Caco-2 (cell line): ENCODE measurements around the gene MMP11. TPM values are rescaled to one million over a fixed set of nuclear protein-coding genes. Genes with fewer than 3 reads are reported as not detected.

Experiments used
- BruUV-seq: library from RNA; stranded (reverse); fragments of 400-500 nt; replicated peaks from 2 replicates; lab custom pipeline; 2021; lab: Mats Ljungman, UMichigan
- CTCF ChIA-PET: fragments of 300-600 bp; sonication (Branson Sonifier 250); formaldehyde crosslinking; loops from one replicate; lab custom pipeline; 2022; ENCODE audit warnings: antibody characterized with exemption; lab: Charles Lee
- POLR2A ChIA-PET: fragments of 300-600 bp; sonication (Branson Sonifier 250); formaldehyde crosslinking; loops from one replicate; lab custom pipeline; 2022; ENCODE audit warnings: antibody characterized with exemption; lab: Charles Lee
- DNase-seq, 2 experiments: peaks; one replicate each; pipeline versions ENCODE4 v3.0.0 to v3.0.0-alpha.2; 2020 to 2022
- H3K27me3 ChIP-seq: replicated peaks from 2 replicates; pipeline ENCODE4 v1.6.0; 2011; ENCODE audit warnings: low read length; ENCODE audit not compliant: control insufficient read depth, insufficient read depth
- H3K36me3 ChIP-seq: 2 replicates; pipeline ENCODE4 v1.5.1; 2011; ENCODE audit warnings: low read length; ENCODE audit not compliant: control insufficient read depth, insufficient read depth
- H3K4me1 ChIP-seq: fragments of 250-450 bp; sonication (Bioruptor Pico); 2 replicates; pipeline ENCODE4 v1.5.1; 2020; ENCODE audit warnings: mild to moderate bottlenecking
- H3K4me3 ChIP-seq: 2 replicates; pipeline ENCODE4 v1.5.1; 2011; ENCODE audit warnings: low read depth, mild to moderate bottlenecking, control low read depth, low read length
- H3K9me3 ChIP-seq: fragments of 250-450 bp; sonication (Bioruptor Pico); 2 replicates; pipeline ENCODE4 v1.5.1; 2020; ENCODE audit warnings: mild to moderate bottlenecking, moderate library complexity
- H3K27ac Mint-ChIP-seq: one replicate; pipeline ENCODE4 v1.8.0; 2022; ENCODE audit warnings: mixed read lengths; ENCODE audit not compliant: unreplicated experiment
- H3K27me3 Mint-ChIP-seq: one replicate; pipeline ENCODE4 v1.8.0; 2022; ENCODE audit warnings: mixed read lengths; ENCODE audit not compliant: insufficient read depth, unreplicated experiment
- H3K36me3 Mint-ChIP-seq: one replicate; pipeline ENCODE4 v1.8.0; 2022; ENCODE audit warnings: mild to moderate bottlenecking, mixed read lengths; ENCODE audit not compliant: insufficient read depth, unreplicated experiment
- H3K4me1 Mint-ChIP-seq: one replicate; pipeline ENCODE4 v1.8.0; 2022; ENCODE audit warnings: low read depth, mixed read lengths; ENCODE audit not compliant: unreplicated experiment
- H3K4me3 Mint-ChIP-seq: one replicate; pipeline ENCODE4 v1.8.0; 2022; ENCODE audit warnings: mild to moderate bottlenecking, moderate library complexity, mixed read lengths; ENCODE audit not compliant: unreplicated experiment
- H3K9me3 Mint-ChIP-seq: one replicate; pipeline ENCODE4 v1.8.0; 2022; ENCODE audit warnings: mixed read lengths; ENCODE audit not compliant: unreplicated experiment
- intact Hi-C: fragments of 100-400 bp; cut with micrococcal nuclease; formaldehyde crosslinking; loops from one replicate; pipeline ENCODE4 v1.10.0; 2022; ENCODE audit not compliant: unreplicated experiment
- total RNA-seq: library from RNA; stranded (reverse); gene quantifications from 2 replicates; pipeline ENCODE4 v1.2.3, GENCODE V29; 2022
- TF ChIP-seq, protein P1 (sequence below), 2 experiments: fragments of 200-600 bp in 1 of 2; IDR thresholded peaks; 1 replicate in 1 of 2; 2 replicates in 1 of 2; pipeline versions ENCODE4 v1.5.1 to v1.8.0; 2011 to 2022; ENCODE audit warnings: antibody characterized with exemption in 1 of 2, control low read depth in 1 of 2, inconsistent platforms in 1 of 2, low read depth in 1 of 2, low read length in 1 of 2, mild to moderate bottlenecking in 1 of 2, moderate library complexity in 1 of 2; ENCODE audit not compliant: insufficient read depth in 1 of 2, severe bottlenecking in 1 of 2, unreplicated experiment in 1 of 2

MMP11 gene
- total RNA-seq, 1 experiment from 2014 or later, result 11.6 TPM

DNA sequence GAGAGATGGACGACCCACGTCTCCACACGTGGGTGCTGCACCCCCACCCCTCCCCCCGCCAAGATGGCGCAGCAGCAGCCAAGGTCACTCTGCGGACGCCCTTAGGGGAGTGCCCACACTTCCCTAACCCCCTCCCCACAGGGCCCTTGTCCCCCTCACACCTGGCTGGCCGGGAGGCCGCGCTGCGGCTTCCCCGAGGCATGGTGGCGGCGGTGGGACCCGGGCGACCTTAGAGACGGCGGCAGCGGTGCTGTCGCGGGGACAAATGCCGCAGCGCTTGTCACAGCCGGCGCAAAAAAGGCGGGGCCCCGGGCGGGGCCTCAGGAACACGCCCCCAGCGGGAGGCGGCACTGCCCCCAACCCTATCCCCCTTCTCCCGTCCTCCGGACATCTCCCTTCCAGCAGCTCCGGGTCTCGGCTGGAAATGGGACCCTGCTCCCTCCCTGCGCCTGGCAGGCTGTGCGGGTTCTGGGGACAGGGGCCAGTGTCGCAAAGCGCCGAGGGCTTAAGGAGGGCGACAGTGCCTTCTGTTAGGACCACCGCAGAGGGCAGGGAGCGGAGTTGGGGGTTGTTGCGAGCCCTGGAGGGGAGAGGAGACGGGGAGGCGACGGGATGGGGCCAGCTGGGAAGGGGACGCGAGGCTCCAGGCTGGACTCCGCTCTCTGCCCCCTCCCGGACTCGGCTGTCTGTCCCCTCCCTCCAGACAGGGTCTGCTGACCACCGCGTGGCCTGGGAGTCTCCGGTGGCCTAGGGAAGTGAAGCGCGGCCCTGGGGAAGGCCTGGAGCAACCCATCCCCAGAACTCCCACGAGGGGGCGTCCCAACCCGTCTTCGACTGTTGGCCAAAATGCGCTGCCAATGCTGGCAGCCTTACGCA lies 4.7 kb upstream of the MMP11 start, which contains the start of gene CHCHD10:
Gene CHCHD10, minus strand, starts transcription at position 300 of the 876 bp plus-strand sequence. Its CDS starts 98 bp downstream, at position 202.
- intact Hi-C loops, result loop anchor here (1.0 kb wide), 1 partner anchor 19 kb away; no protein-coding TSS in a partner anchor
- no peaks in the 10 kb centered on the region for H3K4me1 Mint-ChIP-seq
- no peaks in the 10 kb centered on the region for H3K27me3 ChIP-seq
- TF ChIP-seq, protein P1, sequence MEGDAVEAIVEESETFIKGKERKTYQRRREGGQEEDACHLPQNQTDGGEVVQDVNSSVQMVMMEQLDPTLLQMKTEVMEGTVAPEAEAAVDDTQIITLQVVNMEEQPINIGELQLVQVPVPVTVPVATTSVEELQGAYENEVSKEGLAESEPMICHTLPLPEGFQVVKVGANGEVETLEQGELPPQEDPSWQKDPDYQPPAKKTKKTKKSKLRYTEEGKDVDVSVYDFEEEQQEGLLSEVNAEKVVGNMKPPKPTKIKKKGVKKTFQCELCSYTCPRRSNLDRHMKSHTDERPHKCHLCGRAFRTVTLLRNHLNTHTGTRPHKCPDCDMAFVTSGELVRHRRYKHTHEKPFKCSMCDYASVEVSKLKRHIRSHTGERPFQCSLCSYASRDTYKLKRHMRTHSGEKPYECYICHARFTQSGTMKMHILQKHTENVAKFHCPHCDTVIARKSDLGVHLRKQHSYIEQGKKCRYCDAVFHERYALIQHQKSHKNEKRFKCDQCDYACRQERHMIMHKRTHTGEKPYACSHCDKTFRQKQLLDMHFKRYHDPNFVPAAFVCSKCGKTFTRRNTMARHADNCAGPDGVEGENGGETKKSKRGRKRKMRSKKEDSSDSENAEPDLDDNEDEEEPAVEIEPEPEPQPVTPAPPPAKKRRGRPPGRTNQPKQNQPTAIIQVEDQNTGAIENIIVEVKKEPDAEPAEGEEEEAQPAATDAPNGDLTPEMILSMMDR (IDR thresholded peaks at IDR 0.05; ENCODE audit: insufficient read depth in 1 of 2, low read depth in 1 of 2, low read length in 1 of 2, severe bottlenecking in 1 of 2, unreplicated experiment in 1 of 2), result peak; percentile 83 to 84
- peaks cover 22% of the 10 kb centered on the region for H3K4me1 ChIP-seq
- H3K4me3 Mint-ChIP-seq, result peak within 1 kb of the TSS; percentile 87
- TSS peak; percentile 75 for BruUV-seq
- peaks cover 11% of the 10 kb centered on the region for H3K36me3 Mint-ChIP-seq
- peak within 1 kb of the TSS; percentile 75 for H3K4me3 ChIP-seq
- H3K9me3 Mint-ChIP-seq, result no peaks in the 10 kb centered on the region
- peak within 1 kb of the TSS; percentile 78 for H3K27ac Mint-ChIP-seq
- H3K27me3 Mint-ChIP-seq, result no peaks in the 10 kb centered on the region
- H3K9me3 ChIP-seq, result no peaks in the 10 kb centered on the region
- H3K36me3 ChIP-seq, result peaks cover 1% of the 10 kb centered on the region
- peak; percentile 89 to 92 for DNase-seq
- ChIA-PET CTCF (interaction anchor here (0.7 to 1.1 kb wide), 5 partner anchors 10 to 90 kb away, joined by 3 to 4 read pairs (median 3); partner anchors contain the start of genes SLC2A11 and ZNF70), POLR2A (interaction anchor here (0.7 to 1.9 kb wide), 3 partner anchors 17 to 89 kb away, joined by 4 to 20 read pairs (median 10); partner anchors contain the start of genes SLC2A11 and ZNF70)

DNA sequence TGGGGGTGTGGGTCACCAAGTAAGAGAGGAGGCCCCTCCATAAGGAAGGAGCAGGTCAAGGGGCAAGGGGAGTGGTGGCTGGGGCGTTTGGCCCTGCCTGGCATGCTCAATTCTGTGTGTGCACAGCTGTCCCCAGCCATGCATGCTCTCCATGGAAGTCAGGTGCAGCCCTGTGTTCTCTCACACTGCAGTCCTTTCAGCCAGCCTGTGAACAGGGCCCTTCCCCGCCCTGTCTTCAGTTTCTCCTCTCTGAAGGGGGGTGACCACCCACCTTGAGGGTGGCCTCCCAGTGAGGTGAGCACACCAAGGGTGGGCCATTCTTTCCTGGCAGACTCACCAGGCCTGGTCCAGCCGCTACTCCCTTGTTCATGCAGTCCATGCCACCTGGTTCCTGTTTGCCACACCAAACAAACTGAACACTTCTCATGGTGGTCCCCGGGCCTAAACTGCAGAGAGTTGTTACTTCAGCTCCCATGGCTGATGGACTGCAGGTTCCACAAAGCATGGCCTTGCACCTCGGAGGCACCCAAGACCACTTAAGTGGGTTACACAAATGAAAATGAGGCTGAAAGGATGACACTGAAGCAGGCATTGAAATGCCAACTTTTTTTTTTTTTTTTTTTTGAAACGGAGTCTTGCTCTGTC lies 3.2 kb upstream of the MMP11 start:
- no peak overlapping the region for H3K4me3 ChIP-seq
- no peaks in the 10 kb centered on the region for H3K9me3 ChIP-seq

More for the DNA sequence above, 3.2 kb upstream of the MMP11 start:
- Mint-ChIP-seq H3K27ac (no peak overlapping the region), H3K36me3 (peaks cover 15% of the 10 kb centered on the region), H3K4me1 (peaks cover 12% of the 10 kb centered on the region), H3K27me3 (no peaks in the 10 kb centered on the region), H3K9me3 (no peaks in the 10 kb centered on the region), H3K4me3 (peak overlapping the region; percentile 87)
- POLR2A ChIA-PET, result no interaction called here
- TF ChIP-seq, protein P1 (IDR thresholded peaks at IDR 0.05; ENCODE audit: insufficient read depth in 1 of 2, low read depth in 1 of 2, low read length in 1 of 2, severe bottlenecking in 1 of 2, unreplicated experiment in 1 of 2), result no peak
- no peaks in the 10 kb centered on the region for H3K27me3 ChIP-seq
- H3K36me3 ChIP-seq, result peaks cover 1% of the 10 kb centered on the region
- intact Hi-C loops, result no loop called here
- CTCF ChIA-PET, result interaction anchor here (0.8 kb wide), 1 partner anchor 16 kb away, joined by 4 read pairs; no protein-coding TSS in a partner anchor
- no peak for DNase-seq
- peaks cover 35% of the 10 kb centered on the region for H3K4me1 ChIP-seq
- BruUV-seq, result no TSS peak
